Measurements from ENCODE around the gene CREBBP. TPM values are rescaled to one million over a fixed set of nuclear protein-coding genes. Genes with fewer than 3 reads are reported as not detected.
"Not testable (repeated sequence)": the region's sequence is repeated elsewhere in the genome, so short reads cannot be mapped to it uniquely, and the experiment has no call there.

The CREBBP gene
- 17.0 TPM for polyA plus RNA-seq (2012; ENCODE audit: missing spikeins)

- peak; percentile 94 for FAIRE-seq
- TF ChIP-seq TAF1 (IDR thresholded peaks at IDR 0.05; ENCODE audit: borderline replicate concordance, low read depth, low read length): no peak
- TF ChIP-seq POLR2AphosphoS5 (IDR thresholded peaks at IDR 0.05; ENCODE audit: low read depth, low read length): 0 out of 2 replicates have a peak, but pooled peaks have one; percentile 22
- DNase-seq (ENCODE audit: insufficient read length): peak; percentile 69
Measured at GRCh38 chr16:3880623-3881498, at the start of gene CREBBP. CREBBP (minus strand) TSS chr16:3880713; CDS start chr16:3879916, 797 bp downstream.

DNA sequence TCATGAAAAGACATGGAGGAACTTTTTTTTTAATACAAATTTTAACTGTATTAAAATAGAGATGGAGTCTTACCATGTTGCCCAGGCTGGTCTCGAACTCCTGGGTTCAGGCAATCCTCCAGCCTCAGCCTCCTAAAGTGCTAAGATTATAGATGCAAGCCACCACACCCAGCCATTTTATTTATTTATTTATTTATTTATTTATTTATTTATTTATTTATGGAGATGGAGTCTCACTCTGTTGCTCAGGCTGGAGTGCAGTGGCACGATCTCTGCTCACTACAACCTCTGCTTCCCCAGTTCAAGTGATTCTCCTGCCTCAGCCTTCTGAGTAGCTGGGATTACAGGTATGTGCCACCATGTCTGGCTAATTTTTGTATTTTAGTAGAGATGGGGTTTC is 46.6 kb upstream of the CREBBP start:
- not testable (repeated sequence) for DNase-seq (ENCODE audit: insufficient read length); FAIRE-seq

- DNase-seq (ENCODE audit: insufficient read length) (no peak), FAIRE-seq (no peak)
- TF ChIP-seq POLR2AphosphoS5 (IDR thresholded peaks at IDR 0.05; ENCODE audit: low read depth, low read length) (no peak), TAF1 (IDR thresholded peaks at IDR 0.05; ENCODE audit: borderline replicate concordance, low read depth, low read length) (no peak), POLR2A (IDR thresholded peaks at IDR 0.05; ENCODE audit: low read depth, low read length) (no peak)
Measured at GRCh38 chr16:3924763-3925162, 44.2 kb upstream of the CREBBP start.

DNA sequence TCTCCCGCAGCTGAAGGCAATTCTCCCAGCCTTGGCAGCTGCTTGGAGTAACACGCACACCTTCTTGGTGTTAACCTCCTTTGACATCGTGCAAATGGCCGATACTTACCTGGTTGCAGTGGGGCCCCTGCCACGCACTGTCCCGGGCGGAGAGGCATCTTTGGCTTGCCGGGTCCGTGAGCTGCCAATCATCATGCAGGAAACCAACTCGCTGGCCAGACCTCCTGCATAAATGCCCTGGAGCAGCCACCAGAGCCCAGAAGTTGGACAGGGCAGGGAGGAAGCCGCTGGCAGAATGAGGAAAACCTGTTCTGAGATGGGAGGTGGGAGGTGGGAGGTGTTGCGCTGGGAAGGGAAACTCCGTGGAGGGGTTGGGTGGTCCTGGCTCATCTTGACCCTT is 41.7 kb upstream of the CREBBP start:
- DNase-seq (ENCODE audit: insufficient read length) (no peak), FAIRE-seq (no peak)
- TF ChIP-seq TAF1 (IDR thresholded peaks at IDR 0.05; ENCODE audit: borderline replicate concordance, low read depth, low read length) (no peak), POLR2A (IDR thresholded peaks at IDR 0.05; ENCODE audit: low read depth, low read length) (no peak)

DNA sequence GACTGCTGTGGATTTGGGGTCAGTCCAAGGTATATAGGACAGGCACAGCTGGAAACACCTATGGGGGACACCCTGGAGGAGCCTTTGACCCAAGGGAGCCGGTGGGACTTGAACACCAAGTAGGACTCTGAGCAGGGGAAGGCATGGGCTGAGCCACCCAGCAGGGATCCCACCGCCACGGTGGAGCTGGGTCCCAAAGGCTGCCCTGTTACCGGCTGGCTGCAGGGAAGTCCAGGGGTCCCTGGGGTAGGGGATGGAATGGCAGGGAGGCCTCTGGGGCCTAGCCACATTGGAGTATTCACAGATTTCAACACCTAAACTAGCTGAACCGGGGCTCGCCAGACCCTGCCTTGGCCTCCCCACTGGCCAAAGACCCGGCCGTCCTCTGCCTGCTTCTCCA is 39.7 kb upstream of the CREBBP start:
- TF ChIP-seq TAF1 (IDR thresholded peaks at IDR 0.05; ENCODE audit: borderline replicate concordance, low read depth, low read length): no peak
- TF ChIP-seq POLR2AphosphoS5 (IDR thresholded peaks at IDR 0.05; ENCODE audit: low read depth, low read length): no peak
- TF ChIP-seq POLR2A (IDR thresholded peaks at IDR 0.05; ENCODE audit: low read depth, low read length): no peak
- no peak for FAIRE-seq
- no peak for DNase-seq (ENCODE audit: insufficient read length)

DNA sequence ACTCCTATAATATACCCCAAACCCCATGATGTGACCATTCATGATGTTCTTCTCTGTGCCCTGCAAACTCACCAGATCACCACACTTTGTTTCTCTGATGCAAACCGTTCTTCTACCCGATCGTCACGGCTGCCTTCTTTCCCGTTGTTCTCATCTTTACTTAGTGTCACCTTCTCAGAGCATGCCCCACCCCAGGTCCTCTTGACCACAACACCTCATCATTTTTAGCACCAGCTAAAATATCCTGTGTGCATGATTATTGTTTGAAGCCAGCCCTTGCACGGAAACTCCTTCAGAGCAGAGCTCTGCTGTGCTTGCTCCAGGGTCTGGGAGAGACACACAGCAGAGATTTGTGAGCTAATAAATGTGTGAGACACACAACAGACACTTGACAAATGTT is 38.9 kb upstream of the CREBBP start:
- TF ChIP-seq POLR2AphosphoS5 (IDR thresholded peaks at IDR 0.05; ENCODE audit: low read depth, low read length): no peak
- TF ChIP-seq POLR2A (IDR thresholded peaks at IDR 0.05; ENCODE audit: low read depth, low read length): no peak
- no peak for TF ChIP-seq TAF1 (IDR thresholded peaks at IDR 0.05; ENCODE audit: borderline replicate concordance, low read depth, low read length)
- no peak for DNase-seq (ENCODE audit: insufficient read length)
- FAIRE-seq: no peak

DNA sequence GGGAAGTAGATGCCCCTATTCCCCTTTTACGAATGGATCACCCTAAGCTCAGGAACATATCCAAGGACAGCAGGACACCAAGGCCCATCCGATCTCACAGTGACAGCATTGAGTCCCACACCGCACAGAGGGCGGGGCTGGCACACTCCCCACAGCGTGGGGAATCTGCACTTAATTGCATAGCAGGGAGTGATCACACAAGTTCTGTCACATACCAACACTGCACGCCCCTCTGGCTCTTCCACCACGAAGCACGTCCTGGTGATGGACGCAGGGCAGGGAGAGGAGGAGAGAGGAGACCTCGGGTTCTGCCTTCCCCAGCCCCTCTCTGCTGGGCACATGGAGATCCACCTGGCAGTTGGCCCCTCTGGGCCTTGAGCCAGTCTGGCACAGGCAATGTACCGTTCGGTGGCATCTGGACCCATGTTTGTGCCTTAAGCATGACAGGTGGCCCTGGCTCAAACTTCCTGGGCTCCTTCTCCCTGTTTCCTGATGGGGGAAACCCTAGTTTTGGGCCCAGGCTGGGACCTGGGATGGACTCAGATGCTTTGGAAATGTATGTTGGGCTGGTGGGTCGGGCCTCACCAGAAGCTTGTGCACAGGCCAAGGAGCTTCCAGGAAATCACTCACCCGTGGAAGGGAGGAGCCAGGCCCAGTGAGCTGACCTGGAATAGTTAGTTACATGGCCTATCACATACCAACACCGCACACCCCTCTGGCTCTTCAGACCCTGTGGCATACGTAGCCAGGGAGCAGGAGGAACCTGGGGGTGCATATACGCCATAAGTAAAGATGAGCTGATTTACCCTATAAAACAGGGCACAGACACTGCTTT is 35.1 kb upstream of the CREBBP start:
- DNase-seq (ENCODE audit: insufficient read length): no peak
- FAIRE-seq: no peak
- TF ChIP-seq POLR2A (IDR thresholded peaks at IDR 0.05; ENCODE audit: low read depth, low read length) (no peak), POLR2AphosphoS5 (IDR thresholded peaks at IDR 0.05; ENCODE audit: low read depth, low read length) (no peak), TAF1 (IDR thresholded peaks at IDR 0.05; ENCODE audit: borderline replicate concordance, low read depth, low read length) (no peak)

- TF ChIP-seq POLR2A (IDR thresholded peaks at IDR 0.05; ENCODE audit: low read depth, low read length): no peak
- TF ChIP-seq TAF1 (IDR thresholded peaks at IDR 0.05; ENCODE audit: borderline replicate concordance, low read depth, low read length): no peak
- TF ChIP-seq POLR2AphosphoS5 (IDR thresholded peaks at IDR 0.05; ENCODE audit: low read depth, low read length): no peak
- DNase-seq (ENCODE audit: insufficient read length) (no peak), FAIRE-seq (no peak)
Measured at GRCh38 chr16:3912897-3913296, 32.4 kb upstream of the CREBBP start.

GRCh38 chr16:3912373-3912772 is 31.9 kb upstream of the CREBBP start:
- FAIRE-seq (no peak), DNase-seq (ENCODE audit: insufficient read length) (no peak)
- TF ChIP-seq TAF1 (IDR thresholded peaks at IDR 0.05; ENCODE audit: borderline replicate concordance, low read depth, low read length): no peak

- not testable (repeated sequence) for FAIRE-seq; DNase-seq (ENCODE audit: insufficient read length)
Measured at GRCh38 chr16:3911741-3912140, 31.2 kb upstream of the CREBBP start.

- TF ChIP-seq POLR2AphosphoS5 (IDR thresholded peaks at IDR 0.05; ENCODE audit: low read depth, low read length) (no peak), POLR2A (IDR thresholded peaks at IDR 0.05; ENCODE audit: low read depth, low read length) (no peak), TAF1 (IDR thresholded peaks at IDR 0.05; ENCODE audit: borderline replicate concordance, low read depth, low read length) (no peak)
- no peak for DNase-seq (ENCODE audit: insufficient read length)
- no peak for FAIRE-seq
Measured at GRCh38 chr16:3909791-3910583, 29.5 kb upstream of the CREBBP start.
